IPS-NIHi11 (cell line): ENCODE measurements around the gene CATSPERE.
"Not testable (repeated sequence)": the region's sequence is repeated elsewhere in the genome, so short reads cannot be mapped to it uniquely, and the experiment has no call there.

Experiments
- DNase-seq: peaks from one replicate; pipeline ENCODE4 v3.0.0; 2012; ENCODE audit warnings: mixed read lengths, low spot score

The CATSPERE gene

DNA sequence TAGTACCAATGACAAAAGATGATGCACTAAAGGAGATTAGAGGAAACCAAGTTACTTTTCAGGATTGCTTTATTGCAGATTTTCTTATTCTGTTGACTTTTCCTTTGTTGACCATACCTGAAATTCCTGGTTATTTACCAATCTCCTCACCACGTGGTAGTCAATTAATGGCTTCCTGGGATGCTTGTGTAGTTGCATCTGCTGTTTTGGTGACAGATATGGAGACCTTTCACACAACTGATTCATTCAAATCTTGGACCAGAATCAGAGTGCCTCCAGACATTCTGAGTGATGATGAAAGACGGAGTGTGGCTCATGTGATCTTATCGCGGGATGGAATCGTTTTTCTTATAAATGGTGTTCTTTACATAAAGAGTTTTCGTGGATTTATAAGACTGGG is 91.3 kb downstream of the CATSPERE start:
- DNase-seq = no peak

GRCh38 chr1:244556263-244556662 is 95.2 kb downstream of the CATSPERE start:
- DNase-seq = no peak

DNA sequence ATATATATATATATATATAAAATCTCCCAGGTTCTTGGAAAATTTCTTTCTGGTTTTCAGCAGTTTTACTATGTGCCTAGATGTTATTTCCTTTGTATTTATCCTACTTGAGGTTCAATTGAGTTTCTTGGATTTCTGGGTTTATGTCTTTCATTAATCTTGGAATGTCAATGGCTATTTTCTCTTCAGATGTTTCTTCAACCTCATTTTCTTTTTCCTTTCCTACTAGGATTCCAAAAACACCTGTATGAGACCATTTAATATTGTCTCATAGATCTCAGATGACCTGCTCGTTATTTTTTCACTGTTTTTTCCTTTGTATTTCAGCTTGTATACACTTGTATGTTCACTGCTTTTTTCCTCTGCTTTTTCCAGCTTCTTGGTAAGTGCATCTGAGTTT is 96.5 kb downstream of the CATSPERE start:
- no peak for DNase-seq

DNA sequence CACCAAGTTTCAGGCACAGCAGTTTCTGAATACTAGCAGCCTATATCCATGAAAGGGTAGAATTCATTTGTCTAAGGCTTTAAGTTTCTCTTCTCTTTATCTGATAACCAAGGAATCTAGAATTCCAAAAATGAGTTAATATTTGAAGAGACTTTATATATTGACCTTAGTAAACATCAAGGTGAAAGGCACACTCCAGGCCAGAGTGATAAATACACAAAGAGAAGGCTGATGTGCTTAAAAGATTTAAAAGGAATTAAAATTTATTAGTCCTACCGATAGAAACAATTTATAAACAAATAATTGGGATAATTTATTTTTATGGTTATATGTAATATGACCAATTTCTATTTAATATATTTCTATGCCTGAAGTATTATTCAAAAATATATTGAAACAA is 98.5 kb downstream of the CATSPERE start:
- no peak for DNase-seq

DNA sequence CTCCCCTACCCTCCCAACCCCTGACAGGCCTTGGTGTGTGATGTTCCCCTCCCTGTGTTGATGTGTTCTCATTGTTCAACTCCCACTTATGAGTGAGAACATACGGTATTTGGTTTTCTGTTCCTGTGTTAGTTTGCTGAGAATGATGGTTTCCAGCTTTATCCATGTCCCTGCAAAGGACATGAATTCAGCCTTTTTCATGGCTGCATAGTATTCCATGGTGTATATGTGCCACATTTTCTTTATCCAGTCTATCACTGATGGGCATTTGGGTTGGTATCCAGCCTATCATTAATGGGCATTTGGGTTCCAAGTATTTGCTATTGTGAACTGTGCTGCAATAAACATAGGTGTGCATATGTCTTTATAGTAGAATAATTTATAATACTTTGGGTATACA is 101.8 kb downstream of the CATSPERE start:
- not testable (repeated sequence) for DNase-seq

GRCh38 chr1:244573768-244574167 is 112.7 kb downstream of the CATSPERE start:
- DNase-seq = no peak

GRCh38 chr1:244576259-244576892 is 115.3 kb downstream of the CATSPERE start:
- DNase-seq = no peak

DNA sequence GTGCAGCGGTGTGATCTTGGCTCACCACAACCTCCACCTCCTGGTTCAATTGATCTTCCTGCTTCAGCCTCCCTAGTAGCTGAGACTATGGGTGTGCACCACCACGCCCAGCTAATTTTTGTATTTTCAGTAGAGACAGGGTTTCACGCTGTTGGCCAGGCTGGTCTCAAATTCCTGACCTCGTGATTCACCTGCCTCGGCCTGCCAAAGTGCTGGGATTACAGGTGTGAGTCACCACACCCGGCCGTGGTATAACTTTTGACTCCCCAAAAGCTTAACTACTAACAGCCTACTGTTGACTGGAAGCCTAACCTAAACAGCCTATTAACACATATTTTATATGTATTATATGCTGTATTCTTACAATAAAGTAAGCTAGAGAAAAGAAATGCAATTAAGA is 117.1 kb downstream of the CATSPERE start:
- DNase-seq = not testable (repeated sequence)

GRCh38 chr1:244583358-244583982 is 122.4 kb downstream of the CATSPERE start:
- DNase-seq = no peak

GRCh38 chr1:244585867-244586266 is 124.8 kb downstream of the CATSPERE start:
- no peak for DNase-seq

- DNase-seq = no peak
Observed at GRCh38 chr1:244590670-244591069, 129.6 kb downstream of the CATSPERE start.

DNA sequence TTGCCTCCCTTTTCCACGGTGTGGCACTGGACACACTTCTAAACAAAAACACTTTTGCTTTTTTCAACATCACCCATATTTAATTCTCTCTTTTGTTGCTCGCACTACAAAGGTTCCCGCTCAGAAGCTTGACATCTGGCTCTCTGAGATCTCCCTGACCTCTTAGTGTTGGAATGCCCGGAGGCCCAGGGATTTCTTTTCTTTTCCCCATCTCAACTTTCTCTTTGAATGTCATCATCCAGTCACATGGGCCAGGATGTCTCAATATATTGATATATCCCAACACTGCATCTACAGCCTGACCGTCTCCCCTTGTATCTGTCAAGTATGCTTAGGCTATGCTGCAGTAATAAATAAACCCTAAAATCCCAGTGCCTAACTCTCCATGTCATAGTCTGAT is 137.5 kb downstream of the CATSPERE start:
- no peak for DNase-seq

- no peak for DNase-seq
Observed at GRCh38 chr1:244599937-244600350, 138.9 kb downstream of the CATSPERE start.

GRCh38 chr1:244601336-244601735 is 140.3 kb downstream of the CATSPERE start:
- no peak for DNase-seq

- no peak for DNase-seq
Observed at GRCh38 chr1:244603498-244603897, 142.4 kb downstream of the CATSPERE start.

- DNase-seq = no peak
Observed at GRCh38 chr1:244605835-244606370, 144.8 kb downstream of the CATSPERE start.

DNA sequence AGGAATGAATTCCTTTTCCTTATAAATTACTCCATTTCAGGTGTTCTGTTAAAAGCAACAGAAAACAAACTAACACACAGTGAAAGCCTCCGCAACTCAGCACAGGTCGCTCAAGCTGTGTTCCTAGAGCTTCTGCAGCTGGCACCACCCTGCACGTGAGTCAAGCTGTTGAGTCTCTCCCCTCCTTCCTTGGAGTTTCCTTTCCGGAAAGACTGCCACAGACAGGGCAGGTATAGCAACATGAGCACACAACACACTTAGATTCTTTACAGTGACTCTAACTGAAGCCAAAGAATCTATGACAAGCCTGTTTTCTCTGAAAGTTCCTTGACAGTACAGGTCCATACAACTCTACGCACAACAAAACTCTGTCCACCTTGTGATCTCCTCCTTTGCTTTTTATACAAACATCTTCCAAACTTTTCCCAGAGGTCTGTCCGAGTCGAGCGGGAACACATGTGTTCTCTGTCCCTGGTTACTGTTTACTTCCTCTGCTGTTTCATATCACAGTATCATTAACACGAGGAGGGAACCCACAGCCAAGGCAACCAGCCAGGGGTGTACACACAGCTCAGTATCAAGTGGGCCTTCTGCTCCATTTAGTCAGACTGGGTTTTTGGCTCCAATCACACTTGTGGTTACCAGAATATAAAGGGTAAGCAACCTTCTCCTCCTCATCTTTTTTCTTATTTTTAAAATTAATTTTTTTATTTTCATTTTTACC is 153.2 kb downstream of the CATSPERE start:
- DNase-seq = no peak

DNA sequence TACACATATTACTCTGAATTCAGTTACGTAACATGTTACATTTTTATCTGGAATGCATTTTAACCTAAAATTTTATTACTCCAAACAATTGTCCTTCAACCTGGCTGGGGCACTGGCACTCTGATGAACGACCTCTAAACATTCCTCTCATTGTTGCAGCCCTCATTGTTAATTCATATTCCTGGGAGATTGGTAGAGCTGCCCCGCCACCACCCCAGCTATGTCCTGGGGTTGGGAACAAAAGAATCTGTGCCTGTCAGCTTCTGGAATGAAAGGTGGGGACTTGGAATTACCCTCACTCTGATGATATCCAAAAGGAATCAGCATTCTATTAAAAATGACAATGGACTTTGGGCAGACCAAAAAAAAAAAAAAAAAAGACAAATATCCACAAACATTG is 153.8 kb downstream of the CATSPERE start:
- no peak for DNase-seq

DNA sequence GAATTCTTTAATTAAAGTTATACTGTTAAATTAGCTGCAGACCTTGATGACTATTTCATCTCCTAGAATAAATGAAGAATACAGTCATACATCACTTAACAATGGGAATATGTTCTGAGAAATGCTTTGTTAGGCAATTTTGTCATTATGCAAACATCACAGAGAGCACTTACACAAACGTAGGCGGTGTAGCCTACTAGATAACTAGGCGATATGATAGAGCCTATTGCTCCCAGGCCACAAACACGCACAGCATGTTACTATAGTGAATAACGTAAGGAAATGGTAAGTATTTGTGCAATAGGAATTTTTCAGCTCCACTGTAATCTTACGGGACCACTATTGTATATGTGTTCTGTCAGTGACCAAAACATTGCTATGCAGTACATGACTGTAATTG is 154.2 kb downstream of the CATSPERE start:
- DNase-seq = no peak

DNA sequence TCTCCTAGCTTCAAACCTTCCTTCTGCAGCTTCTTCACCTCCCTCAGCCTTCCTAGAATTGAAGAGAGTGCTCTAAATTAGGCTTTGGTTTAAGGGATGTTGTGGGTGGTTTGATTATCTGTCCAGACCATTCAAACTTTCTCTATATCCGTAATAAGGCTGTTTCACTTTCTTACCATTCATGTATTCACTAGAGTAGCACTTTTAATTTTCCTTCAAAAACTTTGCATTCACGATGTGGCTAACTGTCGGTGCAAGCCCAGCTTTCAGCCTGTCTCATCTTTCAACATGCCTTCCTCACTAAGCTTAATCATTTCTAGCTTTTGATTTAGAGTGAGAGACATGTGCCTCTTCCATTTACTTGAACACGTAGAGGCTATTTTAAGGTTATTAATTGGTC is 165.6 kb downstream of the CATSPERE start:
- DNase-seq = no peak

DNA sequence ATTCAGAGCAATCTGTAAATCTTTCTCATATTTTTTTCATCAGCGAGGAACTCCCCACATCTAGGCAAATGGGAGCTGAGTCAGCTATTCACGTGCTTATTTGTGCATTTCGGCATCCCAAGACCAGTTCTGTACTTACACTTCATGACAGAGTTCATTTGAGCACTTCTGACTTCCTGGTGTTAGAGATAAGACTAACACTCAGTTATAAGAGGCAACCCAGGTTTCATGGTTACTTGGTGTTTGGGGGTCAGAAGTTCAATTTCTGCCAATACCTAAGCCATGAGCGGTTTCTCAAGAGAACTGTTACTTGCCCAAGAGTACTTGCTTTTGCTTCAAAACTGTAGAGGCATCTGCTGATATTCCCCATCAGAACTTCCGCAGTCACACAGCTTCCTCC is 167.7 kb downstream of the CATSPERE start:
- DNase-seq = no peak

DNA sequence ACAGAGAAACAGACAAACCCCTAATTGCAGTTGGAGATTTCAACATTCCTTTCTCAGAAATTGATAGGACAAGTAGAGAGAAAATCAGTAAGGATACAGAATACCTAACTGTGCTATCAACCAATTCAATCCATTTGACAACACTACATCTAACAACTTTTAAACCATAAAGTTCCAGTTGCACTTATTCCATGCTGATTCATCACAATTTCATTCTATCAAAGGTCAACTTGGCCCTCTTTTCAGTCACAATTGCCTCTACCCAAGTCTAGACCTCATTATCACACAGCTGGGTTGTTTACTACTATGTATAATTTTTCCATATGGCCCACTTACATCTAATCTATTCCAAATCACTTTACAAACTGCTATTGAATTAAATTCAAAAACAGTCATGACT is 172.1 kb downstream of the CATSPERE start:
- DNase-seq = no peak

DNA sequence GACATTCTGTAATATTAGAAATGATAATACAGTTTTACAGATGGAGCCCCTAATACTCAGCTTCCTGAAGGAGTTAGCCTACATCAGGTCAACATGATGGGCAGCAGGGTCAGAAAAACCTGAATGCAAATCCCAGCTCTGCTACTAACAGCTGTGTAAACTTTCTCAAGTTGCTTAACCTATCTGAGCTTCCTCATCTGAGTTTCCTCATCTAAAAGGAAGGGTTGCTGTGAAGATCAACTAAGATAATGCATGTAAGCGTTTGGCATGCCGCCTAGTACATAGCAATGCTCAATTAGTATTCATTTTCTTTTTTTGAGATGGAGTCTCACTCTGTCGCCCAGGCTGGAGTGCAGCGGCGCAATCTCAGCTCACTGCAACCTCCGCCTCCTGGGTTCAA is 173.5 kb downstream of the CATSPERE start:
- no peak for DNase-seq
